ENCODE results near the gene SCARB2. TPM values are rescaled to one million over a fixed set of nuclear protein-coding genes. Genes with fewer than 3 reads are reported as not detected.

The SCARB2 gene
- total RNA-seq, 1 experiment from 2014 or later: 37.6 TPM

DNA sequence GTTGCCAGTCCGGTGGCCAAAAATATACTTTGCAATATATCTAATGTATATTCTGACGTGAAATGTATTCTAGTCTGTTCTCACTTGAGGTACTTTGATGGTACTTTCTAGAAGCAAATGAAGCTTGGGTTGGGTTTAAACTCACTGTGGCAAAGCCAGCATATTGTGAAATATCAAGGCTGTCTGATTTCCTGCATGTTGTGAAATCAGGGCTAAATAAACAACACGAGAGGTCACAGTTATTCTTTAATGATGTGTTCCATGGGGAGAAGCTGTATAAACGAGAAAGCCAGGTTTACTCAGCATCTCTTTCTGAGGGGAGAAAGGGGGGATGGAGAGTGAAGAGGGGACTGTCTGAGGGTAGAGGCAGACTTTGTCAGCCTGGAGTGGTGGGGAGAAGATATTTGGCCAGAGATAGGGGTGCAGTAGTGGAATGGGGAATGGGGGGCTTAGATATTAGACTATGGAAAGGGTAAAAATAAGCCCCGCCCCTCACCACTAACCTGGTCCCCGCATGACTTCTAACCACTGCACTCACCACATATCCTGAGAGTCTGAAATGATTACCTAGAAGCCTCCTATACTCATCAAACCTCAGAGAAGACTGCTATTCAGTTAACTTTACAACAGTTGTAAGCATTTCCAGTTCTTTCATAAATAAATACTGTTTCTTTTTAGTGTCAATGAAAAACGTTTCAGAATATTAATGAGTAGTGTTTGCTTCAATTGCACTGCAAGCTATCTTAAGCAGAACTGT is 5.9 kb upstream of the SCARB2 start:
- no peak overlapping the region for H3K27ac ChIP-seq
- H3K9me2 ChIP-seq (ENCODE audit: insufficient read depth): no peaks in the 10 kb centered on the region
- H4K20me1 ChIP-seq (ENCODE audit: insufficient read depth): no peaks in the 10 kb centered on the region
- TF ChIP-seq, protein P1, sequence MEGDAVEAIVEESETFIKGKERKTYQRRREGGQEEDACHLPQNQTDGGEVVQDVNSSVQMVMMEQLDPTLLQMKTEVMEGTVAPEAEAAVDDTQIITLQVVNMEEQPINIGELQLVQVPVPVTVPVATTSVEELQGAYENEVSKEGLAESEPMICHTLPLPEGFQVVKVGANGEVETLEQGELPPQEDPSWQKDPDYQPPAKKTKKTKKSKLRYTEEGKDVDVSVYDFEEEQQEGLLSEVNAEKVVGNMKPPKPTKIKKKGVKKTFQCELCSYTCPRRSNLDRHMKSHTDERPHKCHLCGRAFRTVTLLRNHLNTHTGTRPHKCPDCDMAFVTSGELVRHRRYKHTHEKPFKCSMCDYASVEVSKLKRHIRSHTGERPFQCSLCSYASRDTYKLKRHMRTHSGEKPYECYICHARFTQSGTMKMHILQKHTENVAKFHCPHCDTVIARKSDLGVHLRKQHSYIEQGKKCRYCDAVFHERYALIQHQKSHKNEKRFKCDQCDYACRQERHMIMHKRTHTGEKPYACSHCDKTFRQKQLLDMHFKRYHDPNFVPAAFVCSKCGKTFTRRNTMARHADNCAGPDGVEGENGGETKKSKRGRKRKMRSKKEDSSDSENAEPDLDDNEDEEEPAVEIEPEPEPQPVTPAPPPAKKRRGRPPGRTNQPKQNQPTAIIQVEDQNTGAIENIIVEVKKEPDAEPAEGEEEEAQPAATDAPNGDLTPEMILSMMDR (conservative IDR thresholded peaks at IDR 0.05): no peak
- TF ChIP-seq EZH2 (IDR thresholded peaks at IDR 0.05; ENCODE audit: low read depth): no peak
- DNase-seq: peak in 1 of 2 experiments; percentile 56
- peak overlapping the region; percentile 37 for H3K4me2 ChIP-seq
- ChIA-PET CTCF (no interaction called here), POLR2A (ENCODE audit: unreplicated experiment) (no interaction called here)
- peaks cover 42% of the 10 kb centered on the region for H3K4me1 ChIP-seq (replicated peaks; ENCODE audit: insufficient read depth)
- no peaks in the 10 kb centered on the region for H3K79me2 ChIP-seq (ENCODE audit: low read depth)
- peaks cover 18% of the 10 kb centered on the region; the same call in 1 of the 2 replicates for H3F3A ChIP-seq (ENCODE audit: insufficient read depth, low read depth)
- H3K4me3 ChIP-seq: no peak overlapping the region
- H2AFZ ChIP-seq: no peak overlapping the region
- no peaks in the 10 kb centered on the region for H3K36me3 ChIP-seq (ENCODE audit: low read depth)
- intact Hi-C loops (cut with micrococcal nuclease; ENCODE audit: unreplicated experiment): no loop called here
- H3K9me3 ChIP-seq (ENCODE audit: insufficient read depth, low read depth): no peaks in the 10 kb centered on the region
- no peaks in the 10 kb centered on the region for H3K27me3 ChIP-seq (ENCODE audit: insufficient read depth, low read depth)
- BruUV-seq (replicated peaks): no TSS peak

DNA sequence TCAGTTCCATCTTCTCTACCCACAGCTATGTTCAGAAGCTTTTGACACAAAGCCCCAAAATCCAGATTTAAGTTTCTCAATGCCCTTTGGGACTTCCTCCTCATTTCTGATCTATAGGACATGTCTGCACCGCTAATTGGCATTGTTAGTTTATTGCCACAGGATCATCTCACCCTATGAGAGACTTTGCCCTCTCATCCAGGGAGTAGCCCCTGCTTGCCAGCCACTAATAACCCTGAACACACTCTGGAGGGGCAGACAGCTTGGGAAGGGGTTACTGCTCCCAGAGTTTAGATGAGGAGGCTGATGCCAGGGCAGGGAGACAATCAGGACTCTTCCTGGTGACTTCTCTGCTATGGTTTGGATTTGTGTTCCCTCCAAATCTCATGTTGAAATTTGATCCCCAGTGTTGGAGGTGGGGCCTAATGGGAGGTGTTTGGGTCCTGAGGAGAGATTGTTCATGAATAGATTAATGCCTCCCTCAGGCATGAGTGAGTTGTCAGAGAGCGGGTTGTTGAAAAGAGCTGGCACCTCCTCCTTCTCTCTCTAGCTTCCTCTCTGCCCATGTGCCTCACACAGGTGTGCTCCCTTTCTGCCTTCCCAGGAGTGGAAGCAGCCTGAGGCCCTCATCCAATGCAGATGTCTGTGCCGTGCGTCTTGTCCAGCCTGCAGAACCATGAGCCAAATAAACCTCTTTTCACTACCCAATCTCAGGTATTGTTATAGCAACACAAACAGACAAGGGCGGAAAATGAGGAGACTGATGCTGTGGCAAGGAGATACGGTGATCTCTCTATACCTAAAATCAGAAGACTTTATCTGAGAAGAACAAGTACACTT is 3.6 kb upstream of the SCARB2 start:
- H2AFZ ChIP-seq: no peak overlapping the region
- intact Hi-C loops (cut with micrococcal nuclease; ENCODE audit: unreplicated experiment): no loop called here
- H3K27ac ChIP-seq: no peak overlapping the region
- H3K9me2 ChIP-seq (ENCODE audit: insufficient read depth): no peaks in the 10 kb centered on the region
- peaks cover 10% of the 10 kb centered on the region for H3K79me2 ChIP-seq (ENCODE audit: low read depth)
- no peaks in the 10 kb centered on the region for H3K9me3 ChIP-seq (ENCODE audit: insufficient read depth, low read depth)
- H3K4me3 ChIP-seq: no peak overlapping the region
- no TSS peak for BruUV-seq (replicated peaks)
- ChIA-PET POLR2A (ENCODE audit: unreplicated experiment) (no interaction called here), CTCF (no interaction called here)
- peaks cover 30% of the 10 kb centered on the region; the same call in 1 of the 2 replicates for H3F3A ChIP-seq (ENCODE audit: insufficient read depth, low read depth)
- no peaks in the 10 kb centered on the region for H3K36me3 ChIP-seq (ENCODE audit: low read depth)
- DNase-seq: no peak
- TF ChIP-seq EZH2 (IDR thresholded peaks at IDR 0.05; ENCODE audit: low read depth): no peak
- TF ChIP-seq, protein P1 (conservative IDR thresholded peaks at IDR 0.05): no peak
- no peaks in the 10 kb centered on the region for H3K27me3 ChIP-seq (ENCODE audit: insufficient read depth, low read depth)
- H3K4me1 ChIP-seq (replicated peaks; ENCODE audit: insufficient read depth): peaks cover 50% of the 10 kb centered on the region
- H3K4me2 ChIP-seq: no peak overlapping the region
- no peaks in the 10 kb centered on the region for H4K20me1 ChIP-seq (ENCODE audit: insufficient read depth)

DNA sequence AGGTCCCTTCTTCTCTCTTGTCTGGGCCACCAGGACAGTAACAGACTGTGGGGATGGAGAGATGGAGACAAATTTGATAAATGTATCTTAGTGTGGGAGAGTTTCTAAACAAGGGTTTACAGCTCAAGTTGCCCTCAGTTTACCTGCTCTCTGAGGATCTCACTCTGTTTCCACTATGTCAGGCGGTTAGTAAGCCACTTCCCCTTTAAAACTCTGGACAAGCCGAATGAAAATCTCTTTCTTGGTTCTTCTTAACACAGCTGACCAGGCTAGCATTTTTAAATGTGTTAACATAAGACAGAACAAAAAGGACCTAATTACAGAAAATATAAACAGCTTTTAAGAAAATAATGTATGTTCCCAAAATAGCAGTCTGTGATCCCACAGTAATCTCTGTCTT is 2.9 kb upstream of the SCARB2 start:
- no peaks in the 10 kb centered on the region for H3K36me3 ChIP-seq (ENCODE audit: low read depth)
- no peak for DNase-seq
- H3K27ac ChIP-seq: no peak overlapping the region
- ChIA-PET POLR2A (ENCODE audit: unreplicated experiment) (no interaction called here), CTCF (no interaction called here)
- peaks cover 30% of the 10 kb centered on the region; the same call in 1 of the 2 replicates for H3F3A ChIP-seq (ENCODE audit: insufficient read depth, low read depth)
- no TSS peak for BruUV-seq (replicated peaks)
- TF ChIP-seq, protein P1 (conservative IDR thresholded peaks at IDR 0.05): no peak
- TF ChIP-seq EZH2 (IDR thresholded peaks at IDR 0.05; ENCODE audit: low read depth): no peak
- intact Hi-C loops (cut with micrococcal nuclease; ENCODE audit: unreplicated experiment): no loop called here
- H2AFZ ChIP-seq: no peak overlapping the region
- no peak overlapping the region for H3K4me2 ChIP-seq
- H3K4me3 ChIP-seq: no peak overlapping the region
- no peaks in the 10 kb centered on the region for H3K9me3 ChIP-seq (ENCODE audit: insufficient read depth, low read depth)
- H3K9me2 ChIP-seq (ENCODE audit: insufficient read depth): no peaks in the 10 kb centered on the region
- H3K27me3 ChIP-seq (ENCODE audit: insufficient read depth, low read depth): no peaks in the 10 kb centered on the region
- H4K20me1 ChIP-seq (ENCODE audit: insufficient read depth): no peaks in the 10 kb centered on the region
- H3K79me2 ChIP-seq (ENCODE audit: low read depth): peaks cover 16% of the 10 kb centered on the region
- peaks cover 57% of the 10 kb centered on the region for H3K4me1 ChIP-seq (replicated peaks; ENCODE audit: insufficient read depth)

All from PC-9 (cell line).